Subcutaneous abdominal adipose tissue (tissue), 5 donors: ENCODE measurements around the gene TSPAN8.
"Not testable (repeated sequence)": the region's sequence is repeated elsewhere in the genome, so short reads cannot be mapped to it uniquely, and the experiment has no call there.

ENCODE experiments used
- H3K27ac ChIP-seq: one replicate; pipeline ENCODE4 v1.7.0; 2013; ENCODE audit warnings: low read depth, mild to moderate bottlenecking, inconsistent platforms, low read length, moderate library complexity
- H3K27me3 ChIP-seq, 5 donors: one replicate each; pipeline ENCODE4 v1.7.0; 2013; ENCODE audit warnings: low read length in 5 of 5, inconsistent platforms in 1 of 5; ENCODE audit not compliant: control insufficient read depth in 5 of 5, insufficient read depth in 4 of 5
- H3K36me3 ChIP-seq, 5 donors: one replicate each; pipeline ENCODE4 v1.7.0; 2013; ENCODE audit warnings: low read length in 5 of 5; ENCODE audit not compliant: control insufficient read depth in 5 of 5, insufficient read depth in 5 of 5
- H3K4me1 ChIP-seq, 5 donors: one replicate each; pipeline ENCODE4 v1.7.0; 2013; ENCODE audit warnings: low read length in 5 of 5, mild to moderate bottlenecking in 3 of 5, moderate library complexity in 1 of 5; ENCODE audit not compliant: control insufficient read depth in 5 of 5, insufficient read depth in 5 of 5
- H3K4me3 ChIP-seq, 5 donors: one replicate each; pipeline ENCODE4 v1.7.0; 2013; ENCODE audit warnings: low read length in 5 of 5, low read depth in 1 of 5
- H3K9ac ChIP-seq, 5 donors: one replicate each; pipeline ENCODE4 v1.7.0; 2013; ENCODE audit warnings: low read length in 5 of 5, mild to moderate bottlenecking in 4 of 5, moderate library complexity in 3 of 5
- H3K9me3 ChIP-seq, 5 donors: one replicate each; pipeline ENCODE4 v1.7.0; 2013; ENCODE audit warnings: low read length in 5 of 5; ENCODE audit not compliant: control insufficient read depth in 5 of 5
- donor health status: healthy.
- donor health status: healthy.
- donor health status: healthy.
- donor health status: healthy.
- donor health status: healthy.

TSPAN8 gene

GRCh38 chr12:71165780-71166179 lies 8.0 kb upstream of the TSPAN8 start:
- H3K9ac ChIP-seq, H3K27ac ChIP-seq, H3K27me3 ChIP-seq, H3K36me3 ChIP-seq, H3K4me1 ChIP-seq, H3K9me3 ChIP-seq, H3K4me3 ChIP-seq: not testable (repeated sequence)

DNA sequence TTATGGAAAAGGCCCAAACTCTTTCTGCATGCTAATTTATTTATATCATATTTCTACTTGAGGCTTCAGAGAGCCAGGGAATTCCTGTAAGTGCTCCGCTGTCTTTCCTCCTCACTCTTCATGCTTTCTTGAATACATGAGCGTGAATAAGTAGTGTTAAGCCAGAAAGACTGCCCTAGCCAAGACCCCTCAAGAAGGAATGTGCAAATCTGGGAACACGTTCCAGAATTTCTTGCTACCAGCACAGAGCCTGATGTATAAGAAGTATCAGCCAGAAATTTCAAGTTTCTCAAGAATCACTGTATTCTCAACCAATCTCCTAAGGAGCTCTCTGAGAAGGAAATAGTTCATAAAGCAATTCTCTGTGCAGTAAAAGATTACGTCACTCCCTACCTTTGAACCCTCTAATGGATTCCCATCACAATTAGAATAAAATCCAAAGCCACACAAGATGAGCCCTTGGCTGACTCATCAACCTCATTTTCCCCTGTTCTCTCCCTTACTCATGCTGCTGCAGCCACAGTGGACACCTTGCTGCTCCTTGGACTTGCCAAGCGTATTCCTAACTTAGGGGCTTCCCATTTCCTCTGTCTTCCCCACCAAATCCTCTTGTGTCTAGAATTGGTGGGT lies 6.9 kb upstream of the TSPAN8 start:
- no peaks in the 10 kb centered on the region for H3K36me3 ChIP-seq
- H3K4me1 ChIP-seq: no peaks in the 10 kb centered on the region
- H3K9me3 ChIP-seq: peaks cover 0 to 2% (median 0%) of the 10 kb centered on the region in 5 donors
- no peak overlapping the region for H3K27ac ChIP-seq
- H3K9ac ChIP-seq: no peak overlapping the region
- H3K27me3 ChIP-seq: no peaks in the 10 kb centered on the region
- H3K4me3 ChIP-seq: no peak overlapping the region

GRCh38 chr12:71164166-71164565 lies 6.4 kb upstream of the TSPAN8 start:
- H3K9ac ChIP-seq: no peak overlapping the region
- no peak overlapping the region for H3K27ac ChIP-seq
- H3K36me3 ChIP-seq: no peaks in the 10 kb centered on the region
- H3K27me3 ChIP-seq: no peaks in the 10 kb centered on the region
- no peaks in the 10 kb centered on the region for H3K4me1 ChIP-seq
- H3K4me3 ChIP-seq: no peak overlapping the region
- H3K9me3 ChIP-seq: peaks cover 0 to 2% (median 0%) of the 10 kb centered on the region in 5 donors

- no peak overlapping the region for H3K9ac ChIP-seq
- no peak overlapping the region for H3K4me3 ChIP-seq
- peaks cover 0 to 6% (median 0%) of the 10 kb centered on the region in 5 donors for H3K4me1 ChIP-seq
- no peaks in the 10 kb centered on the region for H3K36me3 ChIP-seq
- H3K27ac ChIP-seq: no peak overlapping the region
- no peaks in the 10 kb centered on the region for H3K9me3 ChIP-seq
- H3K27me3 ChIP-seq: no peaks in the 10 kb centered on the region
Observed at GRCh38 chr12:71162832-71163763, 5.3 kb upstream of the TSPAN8 start.

DNA sequence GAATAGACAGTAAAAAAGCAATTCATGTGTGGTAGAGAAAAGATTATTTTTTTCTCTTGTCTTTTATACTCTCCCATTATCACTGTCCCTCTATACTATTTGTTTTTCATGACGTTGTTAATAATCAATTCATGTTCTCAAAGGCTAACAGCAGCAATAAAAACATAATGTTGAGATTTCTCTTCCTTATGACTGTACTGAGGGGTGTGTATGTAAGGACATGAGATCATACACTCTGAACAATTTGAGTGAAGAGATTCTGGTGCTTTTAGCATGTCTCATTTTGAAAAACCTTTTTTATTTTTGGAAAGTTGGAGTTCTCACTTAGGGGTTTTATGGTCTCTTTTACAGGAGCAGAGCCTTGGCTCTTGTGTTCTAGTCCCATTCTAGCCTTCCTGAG lies 3.8 kb upstream of the TSPAN8 start:
- H3K27ac ChIP-seq: no peak overlapping the region
- H3K36me3 ChIP-seq: no peaks in the 10 kb centered on the region
- no peak overlapping the region for H3K4me3 ChIP-seq
- H3K9ac ChIP-seq: no peak overlapping the region
- no peaks in the 10 kb centered on the region for H3K27me3 ChIP-seq
- H3K9me3 ChIP-seq: no peaks in the 10 kb centered on the region
- peaks cover 0 to 9% (median 0%) of the 10 kb centered on the region in 5 donors for H3K4me1 ChIP-seq

DNA sequence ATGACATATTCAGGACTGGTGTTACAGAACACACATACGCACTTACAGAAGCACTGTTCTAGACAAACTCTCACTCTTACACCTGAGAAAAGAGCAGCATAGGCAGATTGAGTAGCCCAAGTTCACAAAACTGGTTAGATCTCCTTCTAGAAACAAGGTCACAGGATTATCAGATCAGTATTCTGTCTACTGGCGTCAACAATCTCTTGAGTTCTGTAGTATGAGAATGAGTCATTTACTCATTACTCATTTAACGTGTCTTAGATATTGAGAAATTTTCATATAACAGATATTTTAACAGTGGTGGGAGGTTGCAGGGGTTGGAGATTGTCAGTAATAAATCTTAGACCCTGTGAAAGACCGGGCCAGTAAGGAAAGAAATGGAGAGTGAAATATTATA lies 2.8 kb upstream of the TSPAN8 start:
- H3K36me3 ChIP-seq: no peaks in the 10 kb centered on the region
- no peak overlapping the region for H3K27ac ChIP-seq
- no peaks in the 10 kb centered on the region for H3K9me3 ChIP-seq
- H3K27me3 ChIP-seq: no peaks in the 10 kb centered on the region
- peaks cover 0 to 9% (median 0%) of the 10 kb centered on the region in 5 donors for H3K4me1 ChIP-seq
- no peak overlapping the region for H3K4me3 ChIP-seq
- no peak overlapping the region for H3K9ac ChIP-seq

- Histone ChIP-seq H3K4me3 (no peak overlapping the region), H3K27me3 (no peaks in the 10 kb centered on the region), H3K9me3 (no peaks in the 10 kb centered on the region), H3K4me1 (peaks cover 0 to 9% (median 0%) of the 10 kb centered on the region in 5 donors), H3K36me3 (no peaks in the 10 kb centered on the region), H3K9ac (no peak overlapping the region), H3K27ac (no peak overlapping the region)
Observed at GRCh38 chr12:71159878-71160277, 2.1 kb upstream of the TSPAN8 start.

DNA sequence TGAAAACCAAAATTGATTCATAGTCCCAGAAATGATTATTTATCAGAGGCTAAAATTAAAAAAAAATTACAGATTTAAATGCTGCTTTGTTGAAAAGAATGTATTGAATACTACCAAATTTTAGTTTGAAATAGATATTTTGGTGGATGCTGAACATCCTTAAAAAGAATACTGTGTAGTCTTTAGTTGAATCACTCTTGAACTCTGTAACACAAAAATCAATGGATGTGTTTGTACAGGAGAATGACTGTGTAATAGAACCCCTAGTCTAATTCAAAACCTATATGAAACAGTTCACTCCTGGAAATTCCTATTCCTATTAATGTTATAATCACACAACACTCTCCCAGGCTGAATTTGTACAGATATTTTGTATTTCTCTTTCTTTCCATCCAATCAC lies 1.5 kb upstream of the TSPAN8 start:
- H3K36me3 ChIP-seq: no peaks in the 10 kb centered on the region
- H3K27ac ChIP-seq: no peak overlapping the region
- H3K4me1 ChIP-seq: peaks cover 0 to 9% (median 0%) of the 10 kb centered on the region in 5 donors
- H3K27me3 ChIP-seq: no peaks in the 10 kb centered on the region
- no peak overlapping the region for H3K9ac ChIP-seq
- no peak overlapping the region for H3K4me3 ChIP-seq
- H3K9me3 ChIP-seq: no peaks in the 10 kb centered on the region

GRCh38 chr12:71158361-71158882 lies 623 bp upstream of the TSPAN8 start:
- Histone ChIP-seq H3K9ac (no peak overlapping the region), H3K4me3 (peak overlapping the region in 1 of 5 donors; percentile 56), H3K36me3 (no peaks in the 10 kb centered on the region), H3K9me3 (no peaks in the 10 kb centered on the region), H3K27me3 (no peaks in the 10 kb centered on the region), H3K27ac (no peak overlapping the region), H3K4me1 (peaks cover 0 to 9% (median 0%) of the 10 kb centered on the region in 5 donors)

- no peak overlapping the region for H3K27ac ChIP-seq
- no peak overlapping the region for H3K4me3 ChIP-seq
- no peaks in the 10 kb centered on the region for H3K27me3 ChIP-seq
- H3K9ac ChIP-seq: no peak overlapping the region
- no peaks in the 10 kb centered on the region for H3K36me3 ChIP-seq
- peaks cover 0 to under 1% (median 0%) of the 10 kb centered on the region in 5 donors for H3K9me3 ChIP-seq
- H3K4me1 ChIP-seq: peaks cover 0 to 9% (median 0%) of the 10 kb centered on the region in 5 donors
Observed at GRCh38 chr12:71155225-71155624, 2.6 kb downstream of the TSPAN8 start.
